GM21528 (cell line): ENCODE results near the gene SMIM41.
A peak's percentile ranks its signal among the peaks of the same experiment; 100 is the strongest.
"Not testable (repeated sequence)": the region's sequence is repeated elsewhere in the genome, so short reads cannot be mapped to it uniquely, and the experiment has no call there.

ENCODE experiments used
- ATAC-seq: cut with Tn5 transposase; IDR thresholded peaks from one replicate; pipeline ENCODE4 v1.9.1; 2021; ENCODE audit warnings: mild to moderate bottlenecking, moderate library complexity; ENCODE audit not compliant: unreplicated experiment, low FRiP score

SMIM41 gene

DNA sequence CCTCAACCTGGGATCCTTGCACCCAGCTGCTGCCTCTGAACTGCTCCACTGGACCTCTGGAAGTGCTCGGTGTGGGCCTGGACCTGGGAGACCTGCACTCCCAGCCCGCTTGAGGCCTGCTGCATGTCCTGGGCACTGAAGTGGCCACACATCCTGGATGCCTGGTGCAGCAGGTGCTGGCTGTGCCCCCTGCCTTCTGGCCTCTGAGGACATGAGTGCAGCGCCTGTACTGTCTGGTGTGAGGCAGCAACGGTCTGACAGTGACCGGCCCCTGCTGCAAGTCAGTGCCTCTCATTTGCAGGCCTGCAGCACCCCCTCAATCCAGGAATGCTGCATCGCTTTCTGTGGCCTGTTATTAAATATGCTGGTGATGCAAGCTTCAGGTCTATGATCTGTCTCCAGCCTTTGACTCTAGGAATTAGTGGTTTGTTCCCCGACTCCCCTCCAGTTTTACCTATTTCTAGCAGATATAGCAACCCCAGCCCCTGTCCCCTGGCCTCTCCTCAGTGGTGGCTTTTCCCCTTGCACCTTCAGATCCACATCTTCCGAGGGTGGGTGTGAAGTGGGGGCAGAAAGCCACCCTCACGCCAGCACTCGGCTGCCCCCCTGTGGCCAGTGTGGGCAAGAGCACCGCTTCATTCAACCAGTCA, 3.6 kb downstream of the SMIM41 start:
- no peak for ATAC-seq

DNA sequence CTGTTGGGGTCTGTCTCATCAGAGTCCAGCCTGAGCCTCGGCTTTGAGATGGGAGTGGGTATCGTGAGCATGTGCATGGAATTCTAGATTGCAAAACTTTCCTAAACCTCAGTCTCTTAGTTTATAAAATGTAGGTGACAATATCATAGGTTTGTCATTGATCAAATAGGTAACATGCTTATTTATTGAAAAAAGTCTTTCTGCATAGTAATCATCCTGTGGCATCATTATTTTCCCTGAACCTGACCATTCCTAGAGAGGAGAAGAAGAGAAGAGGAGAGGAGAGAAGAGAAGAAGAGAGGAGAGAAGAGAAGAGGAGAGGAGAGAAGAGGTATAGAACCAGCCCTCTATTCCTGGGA, 4.1 kb downstream of the SMIM41 start:
- ATAC-seq: no peak

DNA sequence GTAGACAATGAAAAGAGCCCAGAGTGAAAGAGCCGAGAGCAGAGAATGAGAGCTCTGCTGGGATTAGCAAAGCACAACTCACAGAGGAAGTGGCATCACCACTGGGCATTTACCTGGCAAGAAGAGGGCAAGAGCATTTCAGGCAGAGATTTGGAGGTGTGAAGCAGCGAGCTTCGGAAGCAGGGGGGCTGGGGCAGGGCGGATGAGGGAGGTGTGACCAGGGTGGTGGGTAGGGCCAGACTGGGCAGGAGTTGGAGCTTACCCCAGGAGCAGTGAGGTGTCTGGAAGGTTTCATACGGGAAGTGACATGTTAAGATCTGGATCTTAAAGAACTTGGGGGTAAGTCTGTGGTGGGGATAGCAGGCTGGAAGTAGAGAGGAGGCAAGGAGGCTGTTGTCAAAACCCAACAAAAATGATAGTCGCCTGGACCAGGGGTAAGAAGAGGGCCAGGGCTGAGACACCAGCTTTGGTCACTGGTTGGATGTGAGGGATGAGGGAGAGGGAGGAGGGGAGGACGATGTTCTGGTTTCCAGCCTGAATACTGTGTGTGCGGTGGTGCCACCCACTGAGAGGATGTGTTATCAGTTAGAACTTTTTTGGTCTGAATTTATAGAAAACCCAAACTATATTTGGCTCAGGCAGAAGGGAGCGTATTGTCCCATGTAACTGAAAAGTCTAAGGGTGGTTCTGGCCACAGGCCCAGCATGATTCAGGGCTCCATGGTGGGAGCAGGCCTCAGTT, 5.2 kb downstream of the SMIM41 start:
- ATAC-seq: no peak

DNA sequence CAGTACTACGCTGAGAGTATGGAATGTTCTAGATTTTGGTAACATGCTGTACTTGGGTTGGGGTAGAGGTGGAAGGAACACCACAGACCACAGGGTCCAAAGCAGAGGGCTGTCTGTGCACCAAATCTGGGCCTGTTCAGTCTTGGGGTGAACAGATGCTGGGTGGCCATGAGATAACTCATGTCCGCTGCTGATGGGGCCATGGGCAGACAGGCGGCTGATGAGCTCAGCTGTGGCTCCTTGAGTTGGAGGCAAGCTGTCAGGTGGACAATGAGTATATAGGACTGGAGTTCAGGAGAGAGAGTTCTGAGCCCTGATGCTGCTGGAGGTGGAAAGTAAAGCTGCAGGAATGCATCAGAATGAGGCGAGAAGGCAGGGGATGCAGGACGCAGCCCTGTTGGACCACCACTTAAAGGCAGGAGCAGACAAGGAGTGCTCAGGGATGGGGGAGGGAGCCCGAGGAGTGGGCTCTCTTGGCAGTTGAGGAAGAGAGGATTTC, 6.2 kb downstream of the SMIM41 start:
- no peak for ATAC-seq

DNA sequence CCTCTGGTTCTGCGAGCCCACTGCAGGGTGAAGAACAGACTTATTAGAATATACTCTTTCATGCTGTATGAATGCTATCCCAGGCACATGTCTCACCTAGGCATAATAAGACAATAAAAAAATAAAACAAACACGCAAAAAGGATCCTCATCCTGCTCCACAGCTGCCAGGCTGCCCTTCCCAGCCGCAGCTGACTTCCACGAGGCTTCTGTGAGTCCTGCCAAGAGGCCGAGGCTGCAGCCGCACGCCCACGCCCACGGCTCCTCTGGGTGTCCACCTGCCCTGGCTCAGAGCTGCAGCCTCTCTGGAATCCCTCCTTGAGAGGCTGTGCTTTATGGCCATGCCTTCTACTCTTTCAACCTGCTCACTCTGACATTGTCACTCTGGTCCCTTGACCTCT, 6.9 kb downstream of the SMIM41 start:
- no peak for ATAC-seq

DNA sequence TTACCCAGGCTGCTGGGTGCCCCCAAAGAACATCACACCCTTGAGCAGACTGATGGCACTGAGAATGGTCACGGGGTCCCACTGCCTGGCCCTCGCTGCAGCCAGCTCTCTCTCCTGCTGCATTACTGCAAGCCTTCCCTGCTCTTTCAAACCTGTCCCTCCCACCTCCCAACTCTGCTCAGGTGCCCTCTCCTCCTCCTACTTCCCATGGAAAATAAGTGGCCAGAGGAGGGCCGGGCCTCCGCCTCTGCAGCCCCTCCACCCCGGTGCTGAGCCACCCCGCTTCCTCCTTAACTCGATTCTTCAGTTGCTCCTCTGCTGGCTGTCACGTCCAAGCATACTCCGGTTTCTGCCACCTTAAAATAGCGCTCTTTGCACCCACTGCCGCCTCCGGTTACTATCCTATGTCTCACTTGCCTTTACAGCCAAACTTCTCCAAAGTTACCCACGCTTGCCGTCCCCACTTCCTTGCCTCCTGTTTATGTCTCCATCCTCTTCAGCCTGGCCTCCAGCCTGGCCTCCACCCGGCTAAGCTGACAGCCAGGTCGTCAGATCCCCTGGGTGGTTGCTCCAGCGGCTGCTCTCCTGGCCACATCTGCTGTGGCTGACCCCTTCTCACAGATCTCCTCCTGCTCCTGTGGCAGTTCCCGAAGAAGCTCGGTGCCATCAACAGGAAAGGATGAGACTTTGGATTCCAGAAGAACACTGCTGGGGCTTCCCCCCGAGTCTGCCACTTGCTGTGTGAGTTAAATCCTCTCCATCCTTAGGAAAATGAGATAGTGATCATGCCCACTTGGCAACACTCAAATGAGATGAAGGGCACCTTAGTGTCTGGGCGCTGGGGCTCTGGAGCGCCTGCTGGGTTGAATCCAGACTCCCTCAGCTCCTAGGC, 7.7 kb downstream of the SMIM41 start:
- ATAC-seq: no peak

DNA sequence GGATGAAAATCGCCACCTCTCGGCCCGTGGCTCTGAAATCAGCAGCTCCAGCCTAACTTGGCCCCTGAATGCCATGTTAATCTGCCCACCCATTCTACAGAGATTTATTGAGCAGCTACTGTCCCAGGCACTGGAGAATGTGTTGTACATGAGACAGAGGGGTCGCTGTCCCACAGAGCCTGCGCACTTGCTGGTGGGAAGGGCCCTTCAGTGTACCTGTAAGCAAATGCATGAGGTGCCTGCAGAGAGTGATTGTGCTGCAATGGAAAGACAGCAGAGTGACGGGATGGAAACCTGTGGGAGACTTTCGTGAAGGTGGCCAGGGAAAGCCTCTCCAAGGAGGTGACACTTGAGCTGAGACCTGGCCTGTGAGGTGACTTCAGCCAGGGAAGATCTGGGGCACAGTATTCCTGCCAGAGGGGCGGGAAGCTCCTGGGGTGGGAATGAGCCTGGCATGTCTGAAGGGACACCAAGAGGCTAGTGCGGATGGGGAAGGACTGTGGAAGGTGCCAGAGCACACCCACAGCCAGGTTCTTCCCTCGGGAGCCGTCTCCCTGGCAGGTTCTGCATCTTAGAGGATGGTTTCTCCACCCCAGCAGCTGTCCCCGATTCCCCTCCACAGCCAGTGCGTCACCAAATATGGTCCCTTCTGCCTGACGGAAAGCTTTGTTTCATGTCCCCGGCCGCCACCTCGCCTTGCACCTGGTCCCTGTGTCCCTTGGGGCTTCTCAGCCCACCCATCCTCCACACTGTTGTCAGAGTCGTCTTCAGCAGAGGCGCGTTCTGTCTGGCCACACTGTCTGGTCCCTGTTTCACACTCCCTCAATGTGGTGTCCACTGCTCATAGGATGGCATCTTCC, 8.7 kb downstream of the SMIM41 start:
- no peak for ATAC-seq

DNA sequence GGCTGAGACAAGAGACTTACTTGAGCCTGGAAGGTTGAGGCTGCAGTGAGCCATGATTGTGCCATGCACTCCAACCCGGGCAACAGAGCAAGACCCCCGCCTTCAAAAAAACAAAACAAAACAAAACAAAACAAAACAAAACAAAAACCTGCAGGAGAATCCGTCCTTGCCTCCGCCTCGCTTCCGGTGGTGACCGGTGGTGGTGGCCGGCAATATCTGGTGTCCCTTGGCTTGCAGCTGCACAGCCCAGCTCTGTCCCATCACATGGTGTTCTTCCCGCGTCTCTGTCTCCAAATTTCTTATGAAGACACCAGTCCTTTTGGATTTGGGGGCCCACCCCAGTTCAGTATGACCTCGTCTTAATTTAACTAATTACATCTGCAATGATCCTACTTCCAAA, 10.0 kb downstream of the SMIM41 start:
- ATAC-seq: no peak

DNA sequence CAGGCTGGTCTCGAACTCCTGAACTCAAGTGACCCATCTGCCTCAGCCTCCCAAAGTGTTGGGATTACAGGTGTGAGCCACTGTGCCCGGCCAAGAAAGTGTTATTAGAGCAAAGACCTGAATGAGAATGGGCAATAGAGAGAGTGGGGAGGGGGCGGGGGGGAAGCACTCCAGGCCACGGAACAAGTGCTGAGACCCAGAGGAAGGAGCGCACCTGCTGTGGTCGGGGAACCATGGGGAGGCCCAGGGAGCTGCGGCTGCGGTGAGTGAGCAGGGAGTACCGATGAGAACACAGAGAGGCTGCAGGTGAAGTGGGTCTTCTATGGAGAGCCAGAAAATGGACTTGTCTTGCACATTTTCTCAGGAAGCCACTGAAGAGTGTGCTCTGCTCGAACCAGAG, 10.8 kb downstream of the SMIM41 start:
- no peak for ATAC-seq

DNA sequence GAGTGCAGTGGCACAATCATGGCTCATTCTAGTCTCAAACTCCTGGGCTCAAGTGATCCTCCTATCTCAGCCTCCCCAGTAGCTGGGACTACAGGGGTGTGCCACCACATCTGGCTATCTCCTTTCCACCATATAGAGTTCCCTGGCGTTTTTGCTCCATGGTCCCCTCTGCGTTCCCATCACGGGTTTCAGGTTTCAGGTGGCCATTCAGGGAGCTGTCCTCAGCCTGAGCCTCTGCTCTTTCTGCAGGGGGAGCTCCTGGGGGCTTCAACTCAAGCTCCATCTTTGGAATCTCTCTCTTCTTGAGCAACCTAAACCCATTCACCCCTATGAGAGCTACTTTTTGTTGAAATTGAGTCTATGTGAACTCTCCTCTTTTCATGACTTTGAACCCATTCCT, 11.6 kb downstream of the SMIM41 start:
- no peak for ATAC-seq

DNA sequence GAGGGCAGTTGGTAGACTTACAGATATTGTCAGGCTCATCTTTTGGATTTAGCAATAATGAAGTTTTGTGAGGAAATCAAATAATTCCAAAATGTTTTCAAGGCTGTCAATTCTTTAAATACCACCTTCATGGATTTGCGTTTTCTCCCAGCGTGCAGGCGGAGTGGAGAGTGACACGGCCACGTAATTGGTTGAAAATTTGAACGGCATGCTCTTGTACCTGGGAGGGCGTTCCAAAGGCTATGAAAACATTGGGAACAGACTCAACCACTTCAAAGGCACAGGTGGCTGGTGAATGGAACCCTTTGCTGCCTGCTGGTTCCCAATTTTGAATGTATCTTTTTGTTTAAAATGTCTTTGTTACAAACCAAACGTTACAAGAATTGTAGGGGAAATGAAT, 12.4 kb downstream of the SMIM41 start:
- ATAC-seq: no peak

DNA sequence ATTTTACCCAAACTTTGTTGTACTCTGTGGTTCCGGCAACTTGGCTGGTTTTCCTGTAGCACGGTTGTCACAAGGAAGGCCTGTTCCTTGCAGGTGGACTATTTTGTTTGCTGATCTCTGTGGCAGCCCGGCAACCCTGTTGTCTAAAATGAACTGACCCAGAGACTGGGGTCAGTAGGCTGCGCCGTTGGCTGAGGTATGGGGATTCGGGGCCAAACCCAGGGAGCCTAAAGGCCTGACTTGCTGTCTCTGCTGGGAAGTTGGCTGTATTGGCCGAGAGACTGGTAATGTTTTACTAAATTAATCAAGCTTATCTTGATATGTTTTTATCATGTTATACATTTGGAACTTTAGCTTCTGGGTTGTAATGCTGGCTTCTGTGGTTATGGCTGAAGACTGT, 13.8 kb downstream of the SMIM41 start:
- ATAC-seq: no peak

DNA sequence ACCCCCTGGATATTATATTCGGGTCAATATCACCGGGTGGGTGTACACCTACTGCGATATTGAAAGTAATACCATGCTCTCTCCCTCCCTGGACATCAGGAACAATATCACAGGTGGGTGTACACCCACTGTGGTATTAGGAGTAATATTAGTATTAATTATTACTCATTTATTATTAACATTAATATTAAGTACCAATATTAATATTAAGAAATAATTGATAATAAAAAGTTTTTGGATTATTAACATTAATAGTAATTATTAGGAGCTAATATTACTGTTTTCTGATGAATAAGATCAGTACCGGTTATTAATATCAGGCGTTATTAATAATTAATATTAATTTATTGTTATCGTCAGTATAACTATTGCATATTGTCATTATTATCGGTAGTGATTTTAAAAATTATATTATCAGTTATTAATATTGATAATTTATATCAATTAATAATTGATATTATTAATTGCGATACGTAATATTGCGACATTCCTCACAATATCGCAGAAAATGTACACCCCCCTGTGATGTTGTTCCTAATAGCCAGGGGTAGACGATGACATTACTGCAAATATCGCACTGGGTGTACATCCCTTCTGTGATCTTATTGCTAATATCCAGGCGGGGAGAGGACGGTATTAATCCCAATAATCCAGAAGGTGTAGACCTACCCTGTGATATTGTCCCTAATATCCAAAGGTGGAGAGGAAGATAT, 17.0 kb downstream of the SMIM41 start:
- no peak for ATAC-seq

DNA sequence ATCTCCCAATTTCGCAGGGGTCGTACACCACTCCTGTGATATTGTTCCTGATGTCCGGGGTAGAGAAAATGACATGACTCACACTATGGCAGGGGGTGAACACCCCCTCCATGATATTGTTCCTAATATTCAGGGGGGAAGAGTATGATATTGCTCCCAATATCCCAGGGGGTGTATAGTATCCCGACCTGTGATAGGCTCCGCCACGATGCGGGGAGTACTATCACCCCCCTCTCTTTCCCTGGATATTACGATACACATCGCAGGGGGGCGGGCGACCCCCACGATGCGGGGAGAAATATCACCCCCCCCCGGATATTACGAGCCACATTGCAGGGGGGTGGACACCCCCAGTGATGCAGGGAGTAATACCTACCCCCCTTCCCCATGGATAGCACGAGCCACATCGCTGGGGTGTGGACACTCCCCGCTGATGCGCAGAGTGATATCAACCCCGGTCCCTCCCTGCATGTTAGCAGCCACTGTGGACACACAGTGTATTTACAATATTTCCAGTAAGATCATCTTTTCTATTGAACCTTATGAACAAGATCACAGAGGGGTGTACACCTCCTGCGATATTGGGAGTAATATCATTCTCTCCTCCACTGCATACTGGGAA, 17.7 kb downstream of the SMIM41 start:
- ATAC-seq: no peak

DNA sequence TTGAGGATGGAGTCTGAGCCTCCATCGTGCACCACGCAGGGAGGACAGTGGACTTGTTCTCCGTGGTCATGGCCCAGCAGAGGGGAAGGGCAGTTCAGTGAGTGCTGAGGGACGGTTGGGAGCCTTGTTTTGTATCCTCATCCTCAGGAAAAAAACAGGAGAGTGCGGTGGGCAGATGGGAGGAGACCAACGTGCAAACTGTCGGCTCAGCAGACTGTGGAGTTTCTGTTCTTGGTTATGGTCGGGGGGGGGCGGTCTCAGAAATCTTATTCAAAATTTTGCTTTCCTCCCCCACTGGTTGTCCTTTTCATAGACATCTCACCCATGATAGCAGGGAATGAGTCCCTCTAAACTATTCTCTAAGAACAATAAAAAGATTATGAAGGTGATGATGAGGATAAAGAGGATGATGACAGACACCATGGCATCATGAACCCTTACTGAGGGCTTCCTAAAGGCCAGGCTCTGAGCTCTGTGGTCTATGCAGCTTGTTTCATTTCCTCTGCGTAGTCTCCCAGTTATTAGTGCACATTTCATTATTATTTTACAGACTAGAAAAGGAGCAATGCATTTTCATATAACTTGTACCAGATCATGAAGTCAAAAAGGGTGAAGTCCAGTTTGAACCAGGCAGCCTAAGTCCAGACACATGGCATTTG, 25.1 kb downstream of the SMIM41 start:
- not testable (repeated sequence) for ATAC-seq

DNA sequence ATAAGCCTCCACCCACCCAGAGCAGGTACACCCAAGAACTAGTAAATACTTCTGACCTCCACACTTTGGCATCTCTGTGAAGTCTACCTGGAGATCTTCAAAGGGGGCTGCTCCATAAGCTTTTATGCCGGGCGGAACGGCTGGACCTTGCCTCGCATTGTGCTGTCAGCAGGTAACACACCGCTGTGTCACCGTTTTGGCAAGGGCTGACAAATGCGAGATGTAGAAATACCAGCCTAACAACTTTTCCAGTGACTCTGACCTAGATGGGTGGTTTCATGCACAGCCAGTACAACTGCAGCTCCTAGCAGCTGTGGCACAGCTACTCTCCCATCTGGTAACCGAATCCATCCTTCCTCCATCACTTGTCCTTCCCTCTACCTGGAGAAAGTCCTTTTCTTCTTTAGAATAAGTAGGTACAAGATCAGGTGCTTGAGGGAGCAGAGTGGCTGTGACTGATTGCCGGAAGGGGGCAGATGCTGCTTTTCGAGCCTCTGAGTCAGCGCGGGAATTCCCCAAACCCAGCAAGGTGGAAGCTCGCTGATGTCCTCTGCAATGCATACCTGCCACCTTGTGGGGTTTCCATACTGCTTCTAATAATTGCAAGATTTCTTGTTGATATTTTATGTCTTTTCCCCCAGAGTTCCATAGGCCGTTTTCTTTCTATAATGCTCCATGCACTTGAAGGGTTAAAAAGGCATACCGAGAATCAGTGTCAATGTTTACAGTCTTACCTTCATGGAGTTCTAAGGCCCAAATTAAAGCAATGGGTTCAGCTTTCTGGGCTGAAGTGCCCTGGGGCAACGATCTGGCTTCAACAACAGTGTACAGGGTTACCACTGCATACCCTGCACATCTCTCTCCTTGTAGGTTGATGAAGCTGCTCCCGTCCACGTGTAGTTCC, 37.0 kb downstream of the SMIM41 start:
- ATAC-seq: not testable (repeated sequence)

DNA sequence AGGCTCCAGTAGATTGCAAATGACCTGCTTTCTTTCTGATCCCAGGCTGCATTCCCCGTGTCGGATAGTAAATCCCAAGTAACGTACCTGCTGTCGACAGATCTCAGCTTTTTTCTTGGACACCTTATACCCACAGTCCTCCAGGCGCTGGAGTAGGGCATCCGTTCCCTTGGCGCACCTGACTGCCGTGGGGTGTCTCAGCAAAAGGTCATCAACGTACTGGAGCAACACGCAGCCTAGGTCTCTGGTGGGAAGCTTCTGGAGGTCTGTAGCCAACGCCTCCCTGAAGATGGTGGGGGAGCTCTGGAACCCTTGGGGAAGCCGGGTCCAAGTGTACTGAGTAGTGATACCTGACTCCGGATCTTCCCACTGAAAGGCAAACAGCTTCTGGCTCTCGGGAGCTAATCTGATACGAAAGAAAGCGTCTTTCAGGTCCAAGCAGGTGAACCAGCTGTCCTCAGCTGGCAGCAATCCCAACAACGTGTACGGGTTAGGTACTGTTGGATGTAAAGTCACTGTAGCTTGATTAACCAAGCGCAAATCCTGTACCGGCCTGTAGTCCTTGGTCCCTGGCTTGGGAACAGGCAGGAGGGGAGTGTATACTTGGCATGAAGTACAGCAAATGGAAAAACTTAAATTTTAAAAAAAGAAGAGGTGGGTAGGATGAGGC, 38.4 kb downstream of the SMIM41 start:
- ATAC-seq: peak; percentile 27
